ENCODE data around the gene COX19.
"Not testable (repeated sequence)": the region's sequence is repeated elsewhere in the genome, so short reads cannot be mapped to it uniquely, and the experiment has no call there.

Gene COX19

DNA sequence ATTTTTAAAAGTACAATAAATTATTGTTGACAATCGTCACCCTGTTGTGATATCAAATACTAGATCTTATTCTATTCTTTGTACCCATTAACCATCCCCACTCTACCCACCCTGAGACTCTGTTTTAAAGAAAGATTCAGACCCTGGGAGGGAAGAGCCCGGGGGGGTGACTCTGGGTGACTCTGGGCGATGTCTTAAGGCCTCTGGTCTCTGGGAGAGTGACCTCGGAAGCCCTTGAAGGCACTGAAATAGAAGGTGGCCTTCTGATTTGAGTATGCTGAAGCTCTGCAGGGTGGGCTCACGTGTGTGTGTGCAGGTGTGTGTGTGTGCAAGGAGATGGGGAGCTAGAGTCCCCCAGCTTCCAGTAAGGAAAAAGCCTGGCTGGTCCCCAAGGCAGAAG lies 30.6 kb downstream of the COX19 start:
- DNase-seq (ENCODE audit: low read depth): no peak

DNA sequence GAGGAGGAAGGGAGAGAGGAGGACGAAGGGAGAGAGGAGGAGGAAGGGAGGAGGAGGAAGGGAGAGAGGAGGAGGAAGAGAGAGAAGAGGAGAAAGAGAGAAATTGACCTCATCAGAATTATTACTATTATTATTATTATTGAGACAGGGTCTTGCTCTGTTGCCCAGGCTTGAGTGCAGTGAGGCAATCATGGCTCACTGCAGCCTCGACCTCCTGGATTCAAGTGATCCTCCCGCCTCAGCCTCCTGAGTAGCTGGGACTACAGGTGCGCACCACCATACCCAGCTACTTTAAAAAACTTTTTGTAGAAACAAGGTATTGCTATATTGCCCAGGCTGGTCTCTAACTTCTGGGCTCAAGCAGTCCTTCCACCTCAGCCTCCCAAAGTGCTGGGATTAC lies 31.6 kb downstream of the COX19 start:
- not testable (repeated sequence) for DNase-seq (ENCODE audit: low read depth)

DNA sequence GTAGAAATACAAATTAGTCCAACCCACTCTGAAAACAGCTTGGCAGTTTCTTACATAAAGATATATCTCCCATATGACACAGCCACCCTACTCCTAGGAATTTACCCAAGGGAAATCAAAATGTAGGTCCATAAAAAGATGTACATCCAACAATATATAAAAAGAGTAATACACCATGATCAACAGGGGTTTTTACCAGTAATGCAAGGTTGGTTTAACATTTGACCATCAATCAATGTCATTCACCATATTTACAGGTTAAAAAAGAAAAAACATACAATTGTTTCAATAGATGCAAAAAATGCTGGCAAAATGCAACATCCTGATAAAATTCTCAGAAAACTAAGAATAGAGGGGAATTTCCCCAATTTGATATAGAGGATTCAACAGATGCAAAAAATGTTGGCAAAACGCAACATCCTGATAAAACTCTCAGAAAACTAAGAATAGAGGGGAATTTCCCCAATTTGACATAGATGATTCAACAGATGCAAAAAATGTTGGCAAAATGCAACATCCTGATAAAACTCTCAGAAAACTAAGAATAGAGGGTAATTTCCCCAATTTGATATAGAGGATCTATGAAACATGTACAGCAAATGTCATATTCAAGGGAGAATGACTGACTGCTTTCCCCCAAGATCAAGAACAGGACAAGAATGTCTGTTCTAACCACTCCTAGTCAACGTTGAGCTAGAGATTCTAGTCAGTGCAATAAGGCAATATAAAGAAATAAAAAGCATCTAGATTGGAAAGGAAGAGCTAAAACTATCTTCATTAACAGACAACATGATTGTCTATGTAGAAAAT lies 34.5 kb downstream of the COX19 start:
- no peak for DNase-seq (ENCODE audit: low read depth)

DNA sequence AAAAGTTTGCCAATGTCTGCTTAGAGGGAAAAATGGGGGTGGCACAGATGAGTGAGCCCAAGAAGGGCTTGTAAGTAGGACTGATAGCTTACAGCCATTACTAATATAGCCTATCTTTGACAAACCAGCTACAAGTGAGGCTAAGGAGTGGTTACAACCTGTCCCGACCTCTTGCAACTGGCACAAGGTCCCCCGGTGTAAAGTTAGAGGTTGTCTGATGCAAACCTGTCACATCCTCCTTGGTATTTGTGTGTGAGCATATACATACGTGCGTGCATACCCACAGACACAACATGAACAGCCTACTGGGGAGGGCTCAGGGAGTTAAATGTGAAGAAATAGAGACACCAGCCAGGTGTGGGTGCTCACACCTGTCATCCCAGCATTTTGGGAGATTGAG lies 35.5 kb downstream of the COX19 start:
- no peak for DNase-seq (ENCODE audit: low read depth)

DNA sequence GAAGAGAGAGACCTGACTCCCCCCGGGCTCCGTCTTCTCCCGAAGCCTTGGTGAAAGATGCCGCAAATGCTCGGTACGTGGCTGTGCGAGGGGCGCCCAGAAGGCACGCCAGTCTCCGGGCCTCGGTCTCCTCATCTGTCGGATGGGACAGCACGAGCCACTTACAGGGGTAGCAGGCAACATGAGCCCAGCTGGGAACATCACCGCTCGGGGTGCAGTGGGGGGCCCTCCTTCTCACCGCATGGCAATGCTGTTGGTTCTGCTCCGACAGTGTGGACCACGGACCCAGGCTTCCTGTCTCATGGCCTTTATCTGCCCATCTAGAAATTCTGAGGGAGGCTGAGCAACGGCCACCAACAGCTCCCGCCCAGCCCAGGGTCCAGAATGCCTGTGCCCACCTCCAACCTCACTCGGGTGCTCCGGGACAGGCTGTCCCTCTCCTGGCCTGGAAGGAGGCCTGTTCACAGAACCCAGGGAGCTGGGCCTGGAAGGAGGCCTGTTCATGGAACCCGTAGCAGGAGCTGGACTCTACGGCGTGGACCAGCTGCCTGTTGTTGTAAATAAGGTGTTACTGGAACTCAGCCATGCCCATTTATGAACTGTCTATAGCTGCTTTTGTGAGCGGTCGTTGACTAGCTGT lies 36.7 kb downstream of the COX19 start:
- DNase-seq (ENCODE audit: low read depth): no peak

DNA sequence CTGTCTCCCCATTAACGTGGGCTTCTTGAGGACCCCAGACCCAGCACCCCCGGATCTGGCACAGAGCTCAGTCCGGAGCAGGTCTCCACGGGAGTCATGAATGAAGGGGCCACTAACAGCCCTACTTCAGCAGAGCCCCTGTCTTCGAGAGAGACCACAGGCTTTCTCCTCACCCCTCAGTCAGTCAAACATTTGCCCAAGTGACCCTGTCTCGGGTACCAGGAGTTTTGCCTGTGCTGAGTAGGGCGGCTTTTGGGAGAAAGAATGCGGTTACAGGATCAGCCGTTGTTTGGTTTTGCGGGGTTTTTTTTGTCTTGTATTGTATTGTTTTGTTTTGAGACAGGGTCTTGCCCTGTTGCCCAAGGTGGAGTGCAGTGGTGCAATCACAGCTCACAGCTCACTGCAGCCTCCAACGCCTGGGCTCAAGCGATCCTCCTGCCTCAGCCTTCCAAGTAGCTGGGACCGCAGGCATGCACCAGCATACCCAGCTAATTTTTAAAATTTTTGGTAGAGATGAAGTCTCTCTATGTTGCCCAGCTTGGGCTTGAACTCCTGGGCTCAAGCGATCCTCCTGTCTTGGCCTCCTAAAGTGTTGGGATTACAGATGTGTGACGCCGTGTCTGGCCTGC lies 37.4 kb downstream of the COX19 start:
- no peak for DNase-seq (ENCODE audit: low read depth)

DNA sequence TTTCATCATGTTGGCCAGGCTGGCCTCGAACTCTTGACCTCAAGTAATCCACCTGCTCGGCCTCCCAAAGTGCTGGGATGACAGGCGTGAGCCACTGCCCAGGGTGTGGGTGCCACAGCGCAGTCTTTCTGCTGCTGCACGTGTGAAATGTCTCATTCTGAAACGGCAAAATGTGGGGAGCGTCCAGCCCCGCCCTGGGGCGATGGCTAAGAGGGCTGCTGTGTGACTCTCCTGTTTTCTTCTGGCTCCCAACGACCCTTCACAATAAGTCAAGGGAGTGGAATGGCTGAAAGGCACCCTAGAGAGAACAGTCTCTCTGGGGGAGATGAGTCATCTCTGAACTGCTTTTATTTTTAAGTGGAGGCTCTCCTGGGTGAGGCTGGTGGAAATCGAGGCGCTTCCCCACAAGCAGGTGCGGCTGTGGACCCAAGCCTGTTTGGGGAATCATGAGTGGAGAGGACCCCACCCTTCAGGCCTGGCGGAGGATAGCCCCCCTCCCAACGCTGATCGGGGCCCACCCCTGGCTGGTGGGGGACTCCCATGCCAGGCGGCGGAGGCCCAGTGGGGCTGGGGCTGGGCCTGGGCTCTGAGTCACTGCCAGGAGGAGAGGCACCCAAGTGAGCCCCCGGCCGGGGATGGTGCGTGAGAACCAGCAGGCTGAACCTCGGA lies 38.8 kb downstream of the COX19 start:
- no peak for DNase-seq (ENCODE audit: low read depth)

DNA sequence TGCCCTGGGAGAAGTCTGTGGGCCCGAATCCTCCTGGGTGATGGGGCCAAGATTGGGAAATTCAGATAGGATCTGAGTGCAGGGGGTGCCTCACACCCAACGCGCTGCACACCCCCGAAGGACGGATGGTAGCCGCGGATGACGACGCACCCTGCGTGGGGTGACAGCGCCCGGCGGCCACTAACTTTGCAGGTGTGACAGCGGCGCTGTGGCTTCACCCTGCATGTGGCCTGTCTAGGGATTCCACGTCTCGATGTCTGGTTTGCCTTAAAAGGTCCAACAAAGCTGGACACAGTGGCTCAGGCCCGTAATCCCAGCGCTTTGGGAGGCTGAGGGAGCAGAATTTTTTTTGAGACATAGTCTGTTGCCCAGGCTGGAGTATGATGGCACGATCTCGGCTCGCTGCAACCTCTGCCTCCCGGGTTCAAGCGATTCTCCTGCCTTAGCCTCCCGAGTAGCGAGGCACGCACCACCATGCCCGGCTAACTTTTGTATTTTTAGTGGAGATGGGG lies 39.4 kb downstream of the COX19 start:
- no peak for DNase-seq (ENCODE audit: low read depth)

DNA sequence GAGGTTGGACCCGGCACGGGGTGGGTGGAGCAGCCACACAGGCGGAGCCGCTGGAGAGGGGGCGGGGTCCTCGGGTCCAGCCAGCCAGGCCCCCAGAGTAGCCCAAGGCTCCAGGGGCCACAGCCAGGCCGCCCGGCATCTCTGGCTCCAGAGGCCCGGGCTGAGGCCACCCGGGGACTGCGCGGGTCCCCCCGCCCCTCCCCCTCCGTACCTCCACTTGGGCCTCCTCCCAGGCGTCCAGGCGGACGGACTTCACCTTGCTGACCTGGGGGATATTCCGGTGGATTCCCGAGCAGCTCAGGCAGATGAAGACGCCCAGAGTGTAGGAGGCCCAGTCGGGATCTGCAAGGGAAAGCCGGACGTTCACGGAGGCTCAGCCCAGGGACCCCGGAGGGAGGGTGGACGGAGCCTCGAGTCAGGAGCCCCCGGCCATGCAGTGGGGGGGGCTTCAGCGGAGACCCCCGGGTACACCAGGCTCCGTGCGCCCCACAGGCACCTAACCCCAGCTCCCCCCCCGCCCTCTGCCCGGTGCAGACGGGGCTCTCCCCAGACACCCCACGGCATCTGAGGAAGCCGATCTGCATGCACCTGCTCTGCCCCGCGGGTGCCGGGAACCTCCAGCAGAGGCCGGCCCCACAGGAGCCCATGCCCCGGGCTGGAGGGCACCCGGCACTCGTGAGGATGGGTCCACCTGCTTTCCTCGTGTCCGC lies 40.0 kb downstream of the COX19 start:
- no peak for DNase-seq (ENCODE audit: low read depth)

DNA sequence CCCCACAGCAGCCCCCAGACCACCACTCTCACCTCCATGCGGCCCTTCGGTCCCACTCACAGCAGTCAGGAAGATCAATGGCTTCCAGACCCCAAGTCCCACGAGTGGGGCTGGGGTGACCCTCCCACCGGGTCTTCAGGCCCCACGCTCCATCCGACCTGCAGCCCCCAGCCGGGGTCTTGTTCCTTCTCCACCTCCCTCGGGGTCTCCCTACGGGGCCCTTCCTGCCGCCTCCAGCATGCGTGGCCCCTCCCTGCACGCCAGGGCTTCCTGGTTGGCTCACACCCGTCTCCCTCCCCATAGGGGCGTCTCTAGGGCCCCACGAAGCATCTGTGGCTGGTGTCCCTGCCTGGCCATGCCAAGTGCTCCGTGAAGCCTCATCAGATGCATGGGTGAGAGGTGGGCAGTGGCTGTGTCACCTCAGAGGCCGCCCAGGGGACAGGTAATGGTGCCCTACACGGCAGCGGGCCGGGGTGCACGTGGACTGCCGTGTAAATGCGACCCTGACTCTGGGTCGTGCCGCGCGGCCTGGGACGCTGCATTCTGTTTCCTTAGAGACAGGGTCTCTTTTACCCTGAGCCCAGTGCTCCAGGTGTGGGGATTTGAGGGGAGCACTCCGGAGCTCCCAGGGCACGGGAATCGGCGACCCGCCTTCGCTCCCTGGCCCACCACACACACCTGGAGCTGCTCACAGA lies 40.7 kb downstream of the COX19 start:
- DNase-seq (ENCODE audit: low read depth): no peak

DNA sequence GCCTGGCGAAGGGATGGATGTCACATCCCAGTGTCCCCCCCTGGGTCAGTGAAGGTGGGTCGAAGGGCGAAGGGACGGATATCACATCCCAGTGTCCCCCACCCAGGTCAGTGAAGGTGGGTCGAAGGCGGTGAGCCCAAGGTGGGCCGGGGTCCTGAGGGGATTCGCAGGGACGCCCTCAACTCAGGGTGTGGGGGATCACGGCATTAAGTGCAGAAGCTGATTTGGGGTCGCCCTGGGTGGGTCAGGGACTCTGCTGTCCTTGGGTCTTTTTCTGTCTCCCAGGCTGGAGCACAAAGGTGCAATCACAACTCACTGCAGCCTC lies 42.7 kb downstream of the COX19 start:
- DNase-seq (ENCODE audit: low read depth): no peak

DNA sequence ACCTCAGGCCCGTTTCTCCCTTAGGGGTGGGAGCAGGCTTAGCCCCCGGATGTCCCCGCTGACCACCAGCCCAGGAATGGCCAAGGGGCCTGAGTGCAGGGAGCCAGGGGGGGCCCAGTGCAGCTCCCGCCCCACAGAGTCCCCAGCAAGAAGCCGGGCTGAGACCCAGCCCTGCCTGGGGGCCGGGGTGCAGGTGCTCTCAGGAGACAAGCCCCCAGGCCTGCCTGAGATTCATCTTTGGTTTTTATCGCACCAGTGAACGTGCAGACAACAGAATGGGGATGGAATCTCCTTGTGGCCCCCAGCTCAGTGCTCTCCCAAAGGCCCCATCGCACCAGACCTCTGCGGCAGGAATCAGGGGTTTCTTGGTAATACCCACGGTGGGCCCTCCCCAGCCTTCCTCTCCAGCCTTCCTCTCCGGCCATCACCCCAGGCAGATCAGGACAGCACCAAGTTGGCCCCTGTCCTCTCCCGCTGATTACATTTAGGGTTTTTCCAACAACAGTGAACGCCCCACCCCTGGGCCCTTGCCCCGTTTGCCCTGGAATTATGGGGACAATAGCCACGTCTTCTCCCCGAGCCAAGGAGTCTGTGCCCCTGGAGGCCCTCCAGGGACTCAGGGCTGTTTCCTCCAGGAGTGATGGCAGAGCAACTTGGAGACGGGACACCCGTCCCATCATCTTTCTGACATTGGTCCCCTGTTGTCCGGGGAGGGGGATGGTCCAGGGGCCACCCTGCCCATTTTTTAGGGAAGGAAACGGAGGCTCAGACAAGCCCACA lies 43.3 kb downstream of the COX19 start:
- DNase-seq (ENCODE audit: low read depth): no peak

DNA sequence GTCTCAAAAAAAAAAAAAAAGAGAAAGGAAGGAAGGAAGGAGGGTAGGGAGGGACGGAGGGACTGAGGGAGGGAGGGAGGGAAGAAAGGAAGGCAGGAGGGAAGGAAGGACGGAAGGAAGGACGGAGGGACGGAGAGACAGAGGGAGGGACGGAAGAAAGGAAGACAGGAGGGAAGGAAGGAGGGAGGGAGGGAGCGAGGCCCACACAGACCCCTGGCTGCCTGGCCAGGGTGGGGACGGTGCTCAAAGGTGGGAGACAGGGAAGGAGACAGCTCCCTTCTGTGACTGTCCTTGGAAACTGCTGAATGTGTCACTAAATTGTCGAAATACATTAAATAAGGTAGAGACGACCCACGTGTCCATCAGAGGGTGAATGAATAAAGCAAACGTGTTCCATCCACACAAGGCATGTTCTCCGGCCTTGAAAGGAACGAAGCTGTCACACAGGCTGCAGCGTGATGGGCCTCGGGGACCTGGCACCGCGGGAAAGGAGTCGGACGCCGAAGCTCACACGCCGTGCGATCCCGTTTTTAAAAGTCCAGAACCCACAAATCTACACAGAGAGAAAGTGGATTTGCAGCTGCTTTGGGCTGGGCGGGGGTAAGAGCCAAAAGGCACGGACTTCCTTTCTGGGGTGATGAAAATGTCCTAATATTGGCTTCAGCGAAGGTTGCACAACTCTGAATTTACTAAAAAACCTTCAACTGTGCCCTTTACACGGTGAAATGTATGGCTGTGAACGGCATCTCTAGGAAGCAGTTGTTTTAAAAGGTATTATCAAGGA lies 44.2 kb downstream of the COX19 start:
- DNase-seq (ENCODE audit: low read depth): no peak

DNA sequence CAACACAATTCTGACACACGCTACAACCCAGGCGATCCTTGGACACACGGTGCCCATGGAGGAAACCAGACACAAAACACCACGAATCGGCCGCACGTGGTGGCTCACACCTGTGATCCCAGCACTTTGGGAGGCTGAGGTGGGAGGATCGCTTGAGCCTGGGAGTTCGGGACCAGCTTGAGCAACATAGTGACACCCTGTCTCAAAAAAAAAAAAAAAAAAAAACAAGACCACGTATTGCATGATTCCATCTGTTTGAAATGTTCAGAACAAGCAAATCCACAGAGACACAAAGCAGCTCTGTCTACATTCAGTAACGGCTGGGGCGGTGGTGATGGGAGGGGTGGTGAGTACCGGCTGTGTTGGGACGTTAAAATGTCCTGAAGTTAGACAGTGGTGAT lies 46.0 kb downstream of the COX19 start:
- no peak for DNase-seq (ENCODE audit: low read depth)

DNA sequence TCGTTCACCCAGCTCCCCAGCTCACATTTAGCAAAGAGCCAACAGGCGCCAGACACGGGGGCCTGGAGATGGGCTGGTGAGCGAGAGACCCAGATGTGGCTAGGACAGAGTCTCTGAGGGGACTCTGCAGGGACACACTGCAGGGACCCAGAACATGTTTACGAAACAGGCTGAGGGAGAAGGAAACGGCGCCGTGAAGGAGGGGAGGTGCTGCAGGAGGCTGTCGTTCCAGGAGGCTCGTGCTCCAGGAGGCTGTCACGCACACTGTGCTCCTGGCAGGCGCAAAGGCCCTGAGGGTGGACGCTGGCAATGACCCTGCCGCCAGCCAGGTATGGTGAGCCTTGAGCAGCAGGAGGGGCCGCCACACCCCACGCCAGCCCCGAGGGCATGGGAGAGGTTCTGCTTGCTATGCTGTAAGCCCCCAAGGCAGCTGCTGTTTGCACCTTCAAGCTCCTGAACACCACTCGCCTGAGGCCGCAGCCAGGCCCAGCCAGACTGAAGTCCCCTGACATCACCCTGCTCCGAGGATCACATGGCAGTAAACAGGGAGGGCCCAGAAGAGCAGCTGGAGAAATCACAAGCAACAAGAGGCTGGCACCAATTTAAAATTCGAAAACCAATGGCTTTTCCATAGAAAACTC lies 48.2 kb downstream of the COX19 start:
- DNase-seq (ENCODE audit: low read depth): no peak

DNA sequence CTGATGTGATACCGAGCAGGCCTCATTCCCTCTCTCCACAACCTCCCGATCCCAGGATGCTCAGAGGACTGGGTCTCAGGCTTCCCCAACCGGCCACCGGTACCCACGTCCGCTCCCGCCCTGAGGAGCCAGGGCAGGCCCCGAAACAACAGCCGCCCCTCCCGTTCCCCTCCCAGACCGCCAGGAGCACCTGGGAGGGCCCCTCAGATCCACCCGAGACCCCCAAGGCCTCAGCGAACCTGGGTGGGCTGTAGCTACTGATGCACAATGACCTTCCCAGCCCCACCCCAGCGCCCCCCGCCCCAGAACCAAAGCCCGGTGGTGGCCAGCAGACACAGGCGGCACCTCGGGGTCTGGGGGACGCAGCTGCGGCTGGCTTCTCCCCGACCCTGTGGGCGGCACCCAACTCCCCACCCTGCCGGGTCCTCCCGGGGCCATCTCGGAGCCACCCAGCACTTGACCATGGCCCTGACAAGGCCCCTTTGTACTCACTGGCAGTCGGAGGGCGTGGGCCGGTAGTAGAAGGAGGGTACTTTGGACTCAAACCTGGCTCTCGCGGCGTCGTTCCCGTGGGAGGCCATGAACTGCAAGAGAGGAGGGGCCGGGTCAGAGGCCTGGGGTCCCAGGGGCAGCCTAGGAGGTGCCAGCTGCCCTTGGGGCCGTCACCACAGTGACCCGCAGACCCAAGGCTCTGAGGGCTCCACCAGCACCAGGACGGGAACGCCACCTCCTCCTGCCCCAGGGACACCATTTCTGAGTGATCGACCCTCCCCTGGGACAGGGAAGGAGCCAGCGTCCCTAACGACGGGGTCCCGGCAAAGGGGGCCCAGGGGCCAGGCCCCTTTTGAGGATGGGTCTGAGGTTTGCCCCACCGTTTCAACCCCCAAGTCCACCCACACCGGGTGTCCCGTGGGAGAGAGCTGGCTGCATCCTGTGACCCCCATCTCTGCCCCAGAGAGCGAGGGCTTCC lies 49.0 kb downstream of the COX19 start:
- DNase-seq (ENCODE audit: low read depth): no peak

DNA sequence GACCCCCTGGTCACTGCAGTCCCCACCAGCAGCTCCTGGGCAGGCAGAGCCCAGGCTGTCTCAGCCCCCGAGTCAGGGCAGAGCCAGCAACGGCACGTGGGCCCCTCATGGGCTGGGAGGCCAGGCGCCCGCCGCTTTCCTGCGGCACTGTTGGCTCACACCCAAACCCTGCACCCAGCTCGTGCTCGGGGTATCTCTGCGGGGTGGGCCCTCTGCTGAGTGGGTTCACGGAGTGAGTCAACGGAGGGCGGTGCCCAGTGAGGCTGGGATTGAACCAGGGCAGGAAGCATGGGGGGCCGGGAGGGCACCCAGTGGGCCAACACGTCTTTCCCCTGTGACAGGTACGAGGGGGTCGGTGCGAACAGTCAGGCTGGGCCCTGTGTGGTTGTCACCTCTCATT lies 49.7 kb downstream of the COX19 start:
- no peak for DNase-seq (ENCODE audit: low read depth)

DNA sequence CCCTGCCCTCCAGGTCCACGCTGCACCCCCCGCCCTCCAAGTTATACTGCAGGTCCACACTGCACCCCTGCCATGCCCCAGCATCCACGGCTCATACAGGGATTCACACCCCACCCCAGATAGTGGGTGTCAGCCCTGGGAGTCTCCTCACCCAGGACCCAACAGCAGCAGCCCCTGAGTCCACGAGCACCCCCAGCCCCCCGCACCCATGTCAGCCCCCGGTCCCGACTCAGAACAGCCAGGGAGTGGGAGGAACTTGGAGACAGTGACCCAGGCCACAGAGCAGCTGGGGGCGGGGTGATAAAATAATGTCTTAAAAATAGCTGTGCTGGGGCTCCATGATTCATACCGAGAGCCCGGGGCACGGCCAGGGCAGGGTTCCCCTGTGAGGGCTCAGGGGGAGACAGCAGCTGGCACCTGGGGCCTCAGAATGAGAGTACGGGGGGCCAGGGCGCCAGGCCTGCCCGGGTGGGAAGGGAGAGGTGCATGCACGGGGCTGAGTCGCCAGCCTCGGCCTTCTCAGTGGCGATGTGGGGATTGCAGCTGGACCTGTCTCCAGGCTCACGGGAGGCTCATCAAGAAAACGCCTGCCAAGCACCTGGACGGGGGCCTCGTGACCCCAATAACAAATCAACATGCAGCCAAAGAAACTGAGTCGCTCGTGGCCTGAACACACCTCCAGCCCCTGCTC lies 50.7 kb downstream of the COX19 start:
- no peak for DNase-seq (ENCODE audit: low read depth)
